Stromal cell of bone marrow (primary cell): Measurements from ENCODE around the gene CKM.
"Not testable (repeated sequence)": the region's sequence is repeated elsewhere in the genome, so short reads cannot be mapped to it uniquely, and the experiment has no call there.

ENCODE experiments used
- DNase-seq: peaks from one replicate; pipeline ENCODE4 v3.0.0-alpha.2; 2012; ENCODE audit warnings: low read depth

CKM gene

DNA sequence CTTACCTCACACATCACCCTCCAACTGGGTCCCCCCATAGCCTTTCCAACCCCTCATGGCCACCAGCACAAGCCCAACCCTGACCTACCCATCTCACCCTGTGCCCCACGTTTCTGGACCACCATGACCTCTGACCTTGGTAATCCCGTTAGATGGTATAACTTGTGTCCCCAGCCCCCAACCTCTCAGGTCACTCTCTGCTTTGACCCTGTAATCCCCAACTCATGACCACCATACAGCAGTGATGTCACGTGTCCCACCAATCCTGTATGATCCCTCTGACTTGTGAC, 26.4 kb upstream of the CKM start:
- DNase-seq, result no peak

DNA sequence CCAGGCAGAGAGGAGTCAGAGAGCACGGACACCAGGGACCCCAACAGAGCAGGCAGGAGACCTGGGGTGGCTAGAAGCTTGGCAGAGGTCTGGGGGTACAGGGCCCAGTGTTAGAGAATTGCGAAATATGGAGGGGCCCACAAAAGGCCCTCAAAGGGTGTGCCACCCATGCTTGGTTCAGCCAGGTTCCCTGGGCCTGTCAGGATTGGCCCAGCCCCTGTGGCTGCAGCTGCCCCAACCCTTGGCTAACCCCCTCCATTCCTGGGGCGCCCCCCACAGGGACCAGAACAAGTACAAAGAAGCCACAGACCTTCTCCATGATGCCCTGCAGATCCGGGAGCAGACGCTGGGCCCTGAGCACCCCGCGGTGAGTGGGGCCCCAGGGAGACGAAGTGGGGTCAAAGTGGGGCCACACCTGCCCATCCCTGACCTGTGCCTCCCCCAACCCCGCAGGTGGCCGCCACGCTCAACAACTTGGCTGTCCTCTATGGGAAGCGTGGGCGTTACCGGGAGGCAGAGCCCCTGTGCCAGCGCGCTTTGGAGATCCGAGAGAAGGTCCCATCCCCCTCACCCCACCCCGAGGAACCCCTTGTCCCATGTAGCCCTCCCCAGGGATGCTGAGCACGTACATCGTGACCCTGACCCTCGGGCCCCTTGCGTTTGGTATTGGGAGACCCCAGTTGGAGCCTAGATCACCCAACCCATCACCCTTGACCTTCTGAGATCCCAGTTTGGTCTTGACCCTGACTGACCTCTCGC, 25.9 kb upstream of the CKM start:
- no peak for DNase-seq

- no peak for DNase-seq
Observed at GRCh38 chr19:45347570-45348366, 25.1 kb upstream of the CKM start.

DNA sequence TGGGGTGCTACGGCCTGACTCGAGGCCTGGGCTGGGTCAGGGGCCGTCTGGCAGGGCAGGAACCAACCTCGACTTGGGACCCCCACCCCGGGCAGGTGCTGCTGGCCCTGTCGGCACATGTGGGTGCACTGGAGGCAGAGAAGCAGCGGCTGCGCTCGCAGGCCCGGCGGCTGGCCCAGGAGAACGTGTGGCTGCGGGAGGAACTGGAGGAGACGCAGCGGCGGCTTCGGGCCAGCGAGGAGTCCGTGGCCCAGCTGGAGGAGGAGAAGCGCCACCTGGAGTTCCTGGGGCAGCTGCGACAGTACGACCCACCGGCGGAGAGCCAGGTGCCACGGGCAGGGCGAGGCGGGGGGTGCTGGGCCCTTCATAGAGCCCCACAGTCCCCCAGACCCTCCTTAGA, 23.8 kb upstream of the CKM start:
- DNase-seq, result no peak

DNA sequence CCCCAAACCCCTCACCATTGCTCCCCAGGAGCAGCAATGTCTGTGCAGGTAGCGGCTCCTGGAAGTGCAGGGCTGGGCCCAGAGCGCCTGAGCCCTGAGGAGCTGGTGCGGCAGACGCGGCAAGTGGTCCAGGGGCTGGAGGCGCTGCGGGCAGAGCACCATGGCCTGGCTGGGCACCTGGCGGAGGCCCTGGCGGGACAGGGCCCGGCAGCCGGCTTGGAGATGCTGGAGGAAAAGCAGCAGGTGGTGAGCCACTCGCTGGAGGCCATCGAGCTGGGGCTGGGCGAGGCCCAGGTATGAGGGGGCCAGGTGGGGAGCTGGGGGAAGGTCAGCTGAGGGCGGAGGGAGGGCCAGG, 22.8 kb upstream of the CKM start:
- DNase-seq, result no peak

- no peak for DNase-seq
Observed at GRCh38 chr19:45344621-45345505, 22.2 kb upstream of the CKM start.

- DNase-seq, result no peak
Observed at GRCh38 chr19:45342911-45343310, 20.2 kb upstream of the CKM start.

DNA sequence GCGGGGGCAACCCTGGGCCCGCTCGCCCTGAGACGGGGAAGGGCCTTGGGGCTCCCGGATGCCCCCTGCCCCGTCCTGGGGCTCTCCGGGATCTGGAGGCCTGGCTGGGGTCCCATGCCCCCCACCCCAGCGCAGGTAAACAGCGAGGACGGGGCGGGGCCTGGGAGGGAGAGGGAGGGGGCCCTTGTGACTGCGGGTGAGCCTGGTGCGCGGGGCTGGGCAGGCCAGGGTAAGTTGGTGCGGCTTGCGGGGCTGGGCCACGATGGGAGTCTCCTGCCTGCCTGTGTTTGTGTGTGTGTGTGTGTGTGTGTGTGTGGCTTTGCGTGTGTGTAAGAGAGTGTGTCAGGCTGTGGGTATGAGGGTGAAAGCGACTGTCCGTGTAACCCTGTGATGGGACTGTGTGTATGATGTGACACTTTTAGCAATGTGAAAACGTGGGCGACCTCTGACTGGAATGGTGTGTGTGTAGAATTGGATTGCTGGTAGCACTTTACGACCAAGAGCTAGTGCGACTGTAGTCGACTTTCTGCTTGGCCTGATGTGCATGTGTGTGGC, 18.3 kb upstream of the CKM start:
- no peak for DNase-seq

DNA sequence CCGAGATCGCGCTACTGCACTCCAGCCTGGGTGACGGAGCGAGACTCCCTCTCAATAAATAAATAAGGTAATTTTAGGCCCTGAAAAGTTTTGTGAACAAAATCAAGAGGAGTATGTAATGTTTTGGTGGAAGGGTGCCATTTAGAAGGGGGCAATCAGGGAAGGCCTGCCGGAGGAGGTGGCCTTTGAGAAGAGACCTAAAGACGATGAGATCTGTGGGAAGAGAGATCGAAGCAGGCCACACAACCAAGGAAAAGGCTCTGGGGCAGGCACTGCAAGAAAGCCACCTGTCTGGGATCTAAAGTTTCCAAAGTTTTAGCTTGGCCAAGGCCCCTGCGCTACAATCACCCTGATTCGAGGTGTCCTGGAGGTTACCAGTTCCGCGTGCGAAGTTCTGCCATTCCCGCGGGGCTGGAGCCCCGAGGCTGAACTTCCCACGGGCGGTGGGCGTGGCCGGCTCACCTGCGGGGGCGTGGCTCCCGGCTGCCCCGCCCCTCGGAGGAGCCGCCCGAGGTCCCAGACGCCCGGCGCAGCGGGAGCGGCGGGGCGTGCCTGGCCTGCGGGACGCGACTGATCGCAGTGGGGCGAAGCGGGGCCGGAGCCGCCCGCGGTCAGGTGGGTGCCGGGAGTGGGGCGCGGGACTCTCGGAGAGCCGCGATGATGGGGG, 17.7 kb upstream of the CKM start, which contains the start of gene KLC3:
KLC3 (plus strand) TSS at position 519 of the 667 bp plus-strand sequence. CDS start 4,792 bp downstream, outside the sequence.
- DNase-seq, result no peak

DNA sequence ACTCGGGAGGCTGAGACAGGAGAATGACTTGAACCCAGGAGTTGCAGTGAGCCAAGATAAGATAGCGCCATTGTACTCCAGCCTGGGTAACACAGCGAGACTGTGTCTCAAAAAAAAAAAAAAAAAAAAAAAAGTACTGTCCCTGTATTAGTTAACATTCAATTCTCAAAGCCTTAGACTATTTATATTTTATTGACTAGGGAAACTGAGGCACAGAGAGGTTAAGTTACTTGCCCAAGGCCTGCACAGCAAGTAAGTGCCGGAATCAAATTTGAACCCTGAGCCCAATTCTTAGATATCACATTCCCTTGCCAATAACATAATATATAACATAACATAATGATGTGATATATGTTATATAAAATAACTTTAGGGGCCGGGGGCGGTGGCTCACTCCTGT, 17.0 kb upstream of the CKM start:
- DNase-seq, result no peak

GRCh38 chr19:45336696-45337251, 14.1 kb upstream of the CKM start:
- DNase-seq, result no peak

GRCh38 chr19:45334881-45335280, 12.2 kb upstream of the CKM start:
- DNase-seq, result not testable (repeated sequence)

DNA sequence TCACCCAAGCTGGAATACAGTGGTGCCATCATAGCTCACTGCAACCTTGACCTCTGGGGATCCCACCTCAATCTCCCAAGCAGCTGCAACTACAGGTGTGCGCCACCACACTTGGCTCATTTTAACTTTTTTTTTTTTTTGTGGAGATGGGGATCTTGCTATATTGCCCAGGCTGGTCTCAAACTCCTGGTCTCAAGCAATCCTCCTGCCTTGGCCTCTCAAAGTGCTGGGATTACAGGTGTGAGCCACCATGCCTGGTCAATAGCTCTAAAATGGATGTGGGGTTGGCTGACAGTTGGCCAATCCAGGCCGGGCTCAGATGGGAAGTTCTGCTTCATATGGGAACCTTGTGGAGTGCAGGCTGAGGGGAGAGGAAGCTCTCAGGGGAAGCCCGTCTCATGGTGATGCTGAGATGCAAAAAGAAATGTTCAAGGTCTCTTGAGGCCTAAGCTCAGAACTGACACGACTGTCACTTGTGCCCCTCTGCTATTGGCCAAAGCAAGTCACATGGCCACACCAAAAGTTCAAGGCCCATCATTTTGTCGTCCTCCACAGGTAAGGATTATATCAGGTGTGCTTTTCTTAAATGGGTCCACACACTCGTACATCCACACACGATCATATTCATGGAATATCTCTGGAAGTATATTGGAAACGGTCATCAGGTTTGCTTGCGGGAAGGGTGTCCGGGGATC, 11.1 kb upstream of the CKM start:
- DNase-seq, result no peak

DNA sequence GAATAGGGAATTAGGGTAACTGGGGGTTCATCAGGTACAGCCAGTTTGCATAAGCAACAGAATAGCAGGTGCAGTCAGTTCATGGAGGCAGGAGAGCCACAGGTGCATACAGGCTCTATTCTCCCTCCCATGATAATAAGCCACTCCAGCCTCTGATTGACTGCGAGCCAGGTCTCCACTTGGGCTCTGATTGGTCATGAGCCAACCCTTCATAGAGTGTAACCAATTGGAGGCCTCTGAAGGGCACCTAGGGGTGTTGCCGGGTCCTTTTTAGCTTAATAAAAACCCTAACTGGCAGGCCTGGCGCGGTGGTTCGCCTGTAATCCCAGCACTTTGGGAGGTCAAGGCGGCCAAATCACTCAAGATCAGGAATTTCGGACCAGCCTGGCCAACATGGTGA, 8.7 kb upstream of the CKM start:
- DNase-seq, result no peak

- no peak for DNase-seq
Observed at GRCh38 chr19:45327404-45328143, 4.9 kb upstream of the CKM start.

DNA sequence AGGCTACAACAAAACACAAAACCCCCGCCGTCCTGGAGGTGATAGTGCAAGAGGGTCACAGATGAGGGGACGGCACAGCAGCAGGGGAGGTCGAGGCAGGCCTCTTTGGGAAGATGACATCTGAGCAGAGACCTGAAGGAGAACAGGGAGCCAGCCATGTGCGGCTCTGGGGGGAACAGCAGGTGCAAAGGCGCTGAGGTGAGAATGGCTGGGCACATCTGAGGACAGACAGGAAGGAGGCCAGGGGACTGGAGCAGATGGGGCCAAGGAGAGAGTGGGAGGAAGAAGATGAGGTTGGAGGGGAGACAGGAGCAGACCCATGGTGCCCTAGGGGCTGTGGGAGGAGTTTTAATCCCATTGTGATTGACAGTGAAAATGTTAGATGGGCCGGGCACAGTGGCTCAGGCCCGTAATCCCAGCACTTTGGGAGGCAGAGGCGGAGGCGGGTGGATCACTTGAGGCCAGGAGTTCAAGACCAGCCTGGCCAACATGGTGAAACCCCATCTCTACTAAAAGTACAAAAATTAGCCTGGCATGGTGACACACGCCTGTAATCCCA, 1.8 kb upstream of the CKM start:
- DNase-seq, result no peak

DNA sequence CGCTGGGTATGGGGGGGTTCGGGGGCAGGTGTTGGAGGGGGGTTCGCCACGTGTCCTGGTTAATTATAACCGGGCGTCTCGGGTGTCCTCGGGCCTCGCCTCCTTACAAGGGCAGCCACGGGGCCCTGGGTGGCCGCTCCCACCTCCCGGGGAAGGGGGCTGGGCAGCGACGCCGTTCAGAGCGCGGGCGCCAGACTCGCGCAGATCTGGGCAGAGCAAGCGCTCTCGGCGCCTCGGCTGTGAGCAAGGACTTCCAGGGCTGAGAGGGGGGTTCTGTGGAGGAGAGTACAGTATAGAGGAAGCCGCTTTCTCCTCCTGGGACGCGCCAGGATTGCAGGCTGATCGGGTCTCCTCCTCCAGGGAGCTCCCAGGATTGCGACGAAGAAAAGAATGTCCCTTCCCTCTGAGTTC, 1.0 kb upstream of the CKM start:
- no peak for DNase-seq

DNA sequence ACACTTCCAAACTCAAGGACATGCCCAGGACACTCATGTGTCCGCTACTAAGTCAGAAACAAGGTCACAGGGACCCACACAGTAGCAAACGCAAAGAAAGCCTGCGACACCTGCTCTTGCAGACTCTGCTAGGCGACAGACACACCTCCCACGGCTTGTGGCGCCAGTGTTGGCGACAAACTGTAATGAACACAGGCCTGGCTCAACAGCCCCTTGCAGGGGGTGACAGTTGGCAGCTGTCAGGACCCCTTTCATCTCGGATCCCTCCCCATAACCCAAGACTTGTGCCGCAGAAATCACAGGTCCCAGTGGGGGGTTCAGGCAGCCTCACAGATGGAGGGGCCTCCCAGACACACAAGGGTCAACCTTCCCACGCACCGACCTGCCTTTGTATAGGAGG, 364 bp downstream of the CKM start:
- no peak for DNase-seq

DNA sequence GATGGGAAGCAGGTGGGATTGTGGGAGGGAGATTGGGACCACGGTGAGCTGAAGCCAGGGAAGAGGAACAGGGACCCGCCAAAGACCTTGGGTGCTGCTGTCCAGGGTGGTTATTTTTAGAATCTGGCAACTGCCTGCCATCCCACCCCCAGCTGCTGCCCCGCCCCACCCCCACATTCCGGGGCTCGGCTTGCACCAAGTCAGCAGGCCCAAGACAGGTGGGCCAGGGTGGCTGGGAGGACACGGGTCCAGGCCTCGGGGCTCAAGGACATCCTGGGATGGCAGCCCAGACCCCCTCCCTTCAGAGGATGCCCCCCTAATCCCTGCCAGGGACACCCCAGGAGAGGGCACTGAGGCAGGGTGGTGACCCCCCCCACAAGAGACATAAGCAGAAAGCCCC, 827 bp downstream of the CKM start:
- DNase-seq, result no peak
